Stimulated activated CD8-positive, alpha-beta memory T cell treated with anti-CD3 and anti-CD28 coated beads, Interleukin-15, amount 100 ng/mL, for 48 hours (primary cell): ENCODE results near the gene MAP6.
A peak's percentile ranks its signal among the peaks of the same experiment; 100 is the strongest.
"Not testable (repeated sequence)": the region's sequence is repeated elsewhere in the genome, so short reads cannot be mapped to it uniquely, and the experiment has no call there.

Source experiments
- DNase-seq, 2 donors: peaks; one replicate each; pipeline ENCODE4 v3.0.0-alpha.2; 2020; ENCODE audit warnings: low read depth in 2 of 2

MAP6 gene

GRCh38 chr11:75668451-75669297 lies at the start of gene MAP6:
MAP6 (minus strand) TSS chr11:75669038; CDS start chr11:75668369, 669 bp downstream.
- no peak for DNase-seq

- DNase-seq: no peak
Observed at GRCh38 chr11:75717608-75718418, 49.0 kb upstream of the MAP6 start, which contains the start of gene MOGAT2. MOGAT2 (plus strand) TSS chr11:75717838; CDS start chr11:75717889, 51 bp downstream.

GRCh38 chr11:75716659-75717058 lies 47.8 kb upstream of the MAP6 start:
- no peak for DNase-seq

GRCh38 chr11:75715688-75716087 lies 46.9 kb upstream of the MAP6 start:
- no peak for DNase-seq

- DNase-seq: no peak
Observed at GRCh38 chr11:75714211-75714610, 45.4 kb upstream of the MAP6 start.

GRCh38 chr11:75706260-75706729 lies 37.5 kb upstream of the MAP6 start:
- DNase-seq: peak; percentile 40 to 50

- no peak for DNase-seq
Observed at GRCh38 chr11:75705541-75705940, 36.7 kb upstream of the MAP6 start.

- no peak for DNase-seq
Observed at GRCh38 chr11:75703695-75704237, 34.9 kb upstream of the MAP6 start.

GRCh38 chr11:75700940-75701339 lies 32.1 kb upstream of the MAP6 start:
- no peak for DNase-seq

GRCh38 chr11:75697906-75698581 lies 29.2 kb upstream of the MAP6 start:
- no peak for DNase-seq

- no peak for DNase-seq
Observed at GRCh38 chr11:75691804-75692203, 23.0 kb upstream of the MAP6 start.

GRCh38 chr11:75689863-75690609 lies 21.2 kb upstream of the MAP6 start:
- no peak for DNase-seq

GRCh38 chr11:75683856-75684255 lies 15.0 kb upstream of the MAP6 start:
- not testable (repeated sequence) for DNase-seq

GRCh38 chr11:75679566-75679965 lies 10.7 kb upstream of the MAP6 start:
- no peak for DNase-seq

GRCh38 chr11:75678620-75679259 lies 9.9 kb upstream of the MAP6 start:
- DNase-seq: no peak

GRCh38 chr11:75677909-75678308 lies 9.1 kb upstream of the MAP6 start:
- no peak for DNase-seq

- DNase-seq: no peak
Observed at GRCh38 chr11:75677275-75677674, 8.4 kb upstream of the MAP6 start.

GRCh38 chr11:75673977-75674582 lies 5.2 kb upstream of the MAP6 start:
- DNase-seq: peak; percentile 41 to 44

- no peak for DNase-seq
Observed at GRCh38 chr11:75667831-75668450, 897 bp downstream of the MAP6 start.
